C4-2B (cell line): ENCODE measurements around the gene EEF1A2.

Experiments
- H3K27ac ChIP-seq: fragments of 450-650 bp; 2 replicates; pipeline ENCODE4 v1.5.1; 2017
- ZFX ChIP-seq: fragments of 450-650 bp; IDR thresholded peaks from 2 replicates; pipeline ENCODE4 v1.6.1; 2017
- TF ChIP-seq, protein P1 (sequence below): fragments of 450-650 bp; conservative IDR thresholded peaks from 2 replicates; pipeline ENCODE4 v1.5.1; 2017; ENCODE audit warnings: mild to moderate bottlenecking

The EEF1A2 gene

GRCh38 chr20:63544958-63545516 is 46.2 kb upstream of the EEF1A2 start:
- no peak overlapping the region for H3K27ac ChIP-seq
- TF ChIP-seq, protein P1, sequence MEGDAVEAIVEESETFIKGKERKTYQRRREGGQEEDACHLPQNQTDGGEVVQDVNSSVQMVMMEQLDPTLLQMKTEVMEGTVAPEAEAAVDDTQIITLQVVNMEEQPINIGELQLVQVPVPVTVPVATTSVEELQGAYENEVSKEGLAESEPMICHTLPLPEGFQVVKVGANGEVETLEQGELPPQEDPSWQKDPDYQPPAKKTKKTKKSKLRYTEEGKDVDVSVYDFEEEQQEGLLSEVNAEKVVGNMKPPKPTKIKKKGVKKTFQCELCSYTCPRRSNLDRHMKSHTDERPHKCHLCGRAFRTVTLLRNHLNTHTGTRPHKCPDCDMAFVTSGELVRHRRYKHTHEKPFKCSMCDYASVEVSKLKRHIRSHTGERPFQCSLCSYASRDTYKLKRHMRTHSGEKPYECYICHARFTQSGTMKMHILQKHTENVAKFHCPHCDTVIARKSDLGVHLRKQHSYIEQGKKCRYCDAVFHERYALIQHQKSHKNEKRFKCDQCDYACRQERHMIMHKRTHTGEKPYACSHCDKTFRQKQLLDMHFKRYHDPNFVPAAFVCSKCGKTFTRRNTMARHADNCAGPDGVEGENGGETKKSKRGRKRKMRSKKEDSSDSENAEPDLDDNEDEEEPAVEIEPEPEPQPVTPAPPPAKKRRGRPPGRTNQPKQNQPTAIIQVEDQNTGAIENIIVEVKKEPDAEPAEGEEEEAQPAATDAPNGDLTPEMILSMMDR: no peak
- no peak for TF ChIP-seq ZFX

DNA sequence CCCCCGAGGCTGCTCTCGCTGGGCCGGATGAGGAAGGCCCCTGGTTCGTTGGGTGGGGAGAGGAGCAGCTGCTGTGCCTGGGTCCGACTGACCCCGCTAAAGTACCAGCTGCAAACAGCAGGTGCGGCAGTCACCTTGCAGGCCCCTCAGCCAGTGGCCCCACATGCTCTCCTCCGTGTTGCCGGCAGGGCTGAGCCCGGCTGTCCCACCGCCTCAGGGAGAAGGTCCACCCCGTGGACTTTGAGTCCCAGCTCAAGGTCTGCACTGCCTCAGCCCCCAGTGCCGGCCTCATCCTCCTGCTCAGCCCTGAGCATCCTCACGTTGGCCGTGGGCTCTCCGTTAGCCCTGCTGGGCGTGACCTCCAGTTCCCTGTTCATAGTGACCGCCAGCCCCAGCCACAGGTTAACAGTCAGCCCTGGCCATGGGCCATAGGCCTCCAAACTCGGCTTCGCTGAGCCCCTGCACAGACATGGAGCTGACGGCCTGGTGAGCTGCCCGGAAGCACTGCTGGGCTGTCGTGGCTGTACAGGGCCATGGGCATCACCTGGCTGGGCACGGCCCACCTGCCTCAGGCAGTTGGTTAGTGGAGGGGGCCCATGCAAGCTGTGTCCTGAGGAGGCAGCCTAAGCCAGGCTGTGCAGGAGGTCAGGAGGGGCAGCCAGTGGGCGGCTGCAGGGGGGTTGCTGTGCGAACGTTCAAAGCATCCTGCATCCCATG is 45.5 kb upstream of the EEF1A2 start:
- TF ChIP-seq, protein P1: no peak
- no peak for TF ChIP-seq ZFX
- H3K27ac ChIP-seq: no peak overlapping the region

- no peak overlapping the region for H3K27ac ChIP-seq
- no peak for TF ChIP-seq ZFX
- TF ChIP-seq, protein P1: no peak
These were observed 44.9 kb upstream of the EEF1A2 start for GRCh38 chr20:63543733-63544132.

- no peak overlapping the region for H3K27ac ChIP-seq
- no peak for TF ChIP-seq ZFX
- TF ChIP-seq, protein P1: no peak
These were observed 44.2 kb upstream of the EEF1A2 start for GRCh38 chr20:63543131-63543530.

GRCh38 chr20:63542696-63543095 is 43.8 kb upstream of the EEF1A2 start:
- TF ChIP-seq, protein P1: no peak
- TF ChIP-seq ZFX: no peak
- no peak overlapping the region for H3K27ac ChIP-seq

- TF ChIP-seq, protein P1: no peak
- no peak for TF ChIP-seq ZFX
- no peak overlapping the region for H3K27ac ChIP-seq
These were observed 43.2 kb upstream of the EEF1A2 start for GRCh38 chr20:63542031-63542559.

- TF ChIP-seq, protein P1: no peak
- no peak for TF ChIP-seq ZFX
- H3K27ac ChIP-seq: no peak overlapping the region
These were observed 42.5 kb upstream of the EEF1A2 start for GRCh38 chr20:63541371-63541770.
